ENCODE results near the gene SFTPD.

SFTPD gene

GRCh38 chr10:79941146-79941545 lies 7.8 kb downstream of the SFTPD start:
- no peaks in the 10 kb centered on the region for H3K9me3 ChIP-seq (ENCODE audit: low read length)
- H2AFZ ChIP-seq (ENCODE audit: low read length) = no peak overlapping the region
- no peaks in the 10 kb centered on the region for H3K79me2 ChIP-seq (ENCODE audit: insufficient read depth, low read length)
- no peaks in the 10 kb centered on the region for H3K36me3 ChIP-seq (ENCODE audit: insufficient read depth, low read length)
- H4K20me1 ChIP-seq (ENCODE audit: insufficient read depth, low read length) = no peaks in the 10 kb centered on the region
- H3K27me3 ChIP-seq (ENCODE audit: insufficient read depth, low read length) = peaks cover 5% of the 10 kb centered on the region; the same call in 1 of the 2 replicates
- no peaks in the 10 kb centered on the region for H3F3A ChIP-seq (ENCODE audit: insufficient read depth, low read length)
- peaks cover 13% of the 10 kb centered on the region for H3K4me1 ChIP-seq (ENCODE audit: insufficient read depth, low read length, severe bottlenecking)
- no peaks in the 10 kb centered on the region for H3K9me2 ChIP-seq (ENCODE audit: low read depth, low read length)
- no peak overlapping the region for H3K4me2 ChIP-seq (ENCODE audit: low read length)
- no peak overlapping the region for H3K4me3 ChIP-seq (ENCODE audit: low read depth, low read length, poor library complexity, severe bottlenecking)
- H3K9ac ChIP-seq (ENCODE audit: low read length) = no peak overlapping the region
- H3K27ac ChIP-seq (ENCODE audit: low read depth, low read length, poor library complexity, severe bottlenecking) = no peak overlapping the region
- TF ChIP-seq CTCF (IDR thresholded peaks at IDR 0.05; ENCODE audit: low read length) (no peak), EZH2 (IDR thresholded peaks at IDR 0.05; ENCODE audit: borderline replicate concordance, low read length) (no peak)

DNA sequence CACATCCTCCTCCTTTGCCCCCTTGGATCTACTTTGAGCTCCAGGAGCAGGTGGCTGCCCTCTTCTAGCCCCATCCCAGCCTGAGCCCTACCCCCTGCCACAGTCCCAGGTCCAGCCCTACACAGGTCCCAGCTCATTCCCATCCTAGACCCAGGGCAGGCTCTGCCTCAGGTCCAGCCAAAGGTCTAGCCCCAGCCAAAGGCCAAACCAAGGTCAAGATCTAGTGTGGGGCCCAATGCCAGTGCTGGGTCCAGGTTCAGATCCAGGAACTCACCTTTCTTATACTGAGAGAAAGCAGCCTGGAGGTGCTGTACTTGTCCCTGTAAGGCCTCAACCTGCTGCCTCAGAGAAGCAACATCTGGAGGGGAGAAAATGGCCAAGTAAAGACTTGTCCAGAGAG lies 8.5 kb downstream of the SFTPD start:
- H3K27me3 ChIP-seq (ENCODE audit: insufficient read depth, low read length) = peaks cover 5% of the 10 kb centered on the region; the same call in 1 of the 2 replicates
- no peak for TF ChIP-seq CTCF (IDR thresholded peaks at IDR 0.05; ENCODE audit: low read length)
- no peak for TF ChIP-seq EZH2 (IDR thresholded peaks at IDR 0.05; ENCODE audit: borderline replicate concordance, low read length)
- H3K9me2 ChIP-seq (ENCODE audit: low read depth, low read length) = no peaks in the 10 kb centered on the region
- H4K20me1 ChIP-seq (ENCODE audit: insufficient read depth, low read length) = no peaks in the 10 kb centered on the region
- no peaks in the 10 kb centered on the region for H3K79me2 ChIP-seq (ENCODE audit: insufficient read depth, low read length)
- H3K4me3 ChIP-seq (ENCODE audit: low read depth, low read length, poor library complexity, severe bottlenecking) = no peak overlapping the region
- H3K36me3 ChIP-seq (ENCODE audit: insufficient read depth, low read length) = no peaks in the 10 kb centered on the region
- H3K9me3 ChIP-seq (ENCODE audit: low read length) = no peaks in the 10 kb centered on the region
- H3F3A ChIP-seq (ENCODE audit: insufficient read depth, low read length) = no peaks in the 10 kb centered on the region
- no peak overlapping the region for H3K27ac ChIP-seq (ENCODE audit: low read depth, low read length, poor library complexity, severe bottlenecking)
- no peak overlapping the region for H3K4me2 ChIP-seq (ENCODE audit: low read length)
- no peak overlapping the region for H2AFZ ChIP-seq (ENCODE audit: low read length)
- H3K9ac ChIP-seq (ENCODE audit: low read length) = no peak overlapping the region
- peaks cover 13% of the 10 kb centered on the region for H3K4me1 ChIP-seq (ENCODE audit: insufficient read depth, low read length, severe bottlenecking)

DNA sequence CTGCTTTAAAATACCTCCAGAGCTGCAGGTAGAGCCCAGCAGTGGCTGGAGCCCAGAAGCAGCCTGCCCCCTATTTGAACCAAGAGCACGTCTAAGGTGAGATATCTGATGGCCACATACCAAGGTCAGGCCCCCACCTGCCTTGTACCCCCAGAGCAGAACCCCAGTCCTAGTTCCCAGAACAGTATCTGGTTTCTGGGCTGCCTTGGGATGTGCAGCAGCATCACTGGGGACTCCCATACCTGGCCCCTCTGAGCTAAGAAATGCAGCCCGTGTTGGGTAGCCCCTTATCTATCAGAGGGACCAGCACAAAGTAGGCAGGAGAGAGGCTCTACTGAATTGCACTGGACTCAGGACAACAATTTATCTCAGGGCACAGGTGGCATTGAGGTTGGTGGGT lies 8.9 kb downstream of the SFTPD start:
- H2AFZ ChIP-seq (ENCODE audit: low read length) = no peak overlapping the region
- no peaks in the 10 kb centered on the region for H3K9me3 ChIP-seq (ENCODE audit: low read length)
- no peak overlapping the region for H3K4me3 ChIP-seq (ENCODE audit: low read depth, low read length, poor library complexity, severe bottlenecking)
- no peak overlapping the region for H3K4me2 ChIP-seq (ENCODE audit: low read length)
- H3K79me2 ChIP-seq (ENCODE audit: insufficient read depth, low read length) = no peaks in the 10 kb centered on the region
- H3K27ac ChIP-seq (ENCODE audit: low read depth, low read length, poor library complexity, severe bottlenecking) = no peak overlapping the region
- H3K27me3 ChIP-seq (ENCODE audit: insufficient read depth, low read length) = peaks cover 5% of the 10 kb centered on the region; the same call in 1 of the 2 replicates
- no peaks in the 10 kb centered on the region for H4K20me1 ChIP-seq (ENCODE audit: insufficient read depth, low read length)
- no peak overlapping the region for H3K9ac ChIP-seq (ENCODE audit: low read length)
- no peak for TF ChIP-seq CTCF (IDR thresholded peaks at IDR 0.05; ENCODE audit: low read length)
- no peak for TF ChIP-seq EZH2 (IDR thresholded peaks at IDR 0.05; ENCODE audit: borderline replicate concordance, low read length)
- no peaks in the 10 kb centered on the region for H3F3A ChIP-seq (ENCODE audit: insufficient read depth, low read length)
- no peaks in the 10 kb centered on the region for H3K9me2 ChIP-seq (ENCODE audit: low read depth, low read length)
- peaks cover 13% of the 10 kb centered on the region for H3K4me1 ChIP-seq (ENCODE audit: insufficient read depth, low read length, severe bottlenecking)
- H3K36me3 ChIP-seq (ENCODE audit: insufficient read depth, low read length) = no peaks in the 10 kb centered on the region
